Endothelial cell (in vitro differentiated cells): ENCODE results near the gene SEC24D. TPM values are rescaled to one million over a fixed set of nuclear protein-coding genes. Genes with fewer than 3 reads are reported as not detected.
A peak's percentile ranks its signal among the peaks of the same experiment; 100 is the strongest.

Source experiments
- DNase-seq: peaks from one replicate; pipeline ENCODE4 v3.0.0; 2021; ENCODE audit warnings: low spot score
- H3K27ac Mint-ChIP-seq: one replicate; pipeline ENCODE4 v1.8.0; 2021; ENCODE audit warnings: mixed read lengths, inconsistent platforms; ENCODE audit not compliant: unreplicated experiment
- H3K27me3 Mint-ChIP-seq: one replicate; pipeline ENCODE4 v1.8.0; 2021; ENCODE audit warnings: mild to moderate bottlenecking, moderate library complexity, mixed read lengths, inconsistent platforms; ENCODE audit not compliant: unreplicated experiment
- H3K36me3 Mint-ChIP-seq: one replicate; pipeline ENCODE4 v1.8.0; 2021; ENCODE audit warnings: mild to moderate bottlenecking, low read depth, mixed read lengths, inconsistent platforms; ENCODE audit not compliant: unreplicated experiment
- H3K4me1 Mint-ChIP-seq: one replicate; pipeline ENCODE4 v1.8.0; 2021; ENCODE audit warnings: mild to moderate bottlenecking, mixed read lengths, inconsistent platforms; ENCODE audit not compliant: unreplicated experiment
- H3K4me3 Mint-ChIP-seq: one replicate; pipeline ENCODE4 v1.8.0; 2021; ENCODE audit warnings: mild to moderate bottlenecking, mixed read lengths, inconsistent platforms; ENCODE audit not compliant: unreplicated experiment
- H3K9me3 Mint-ChIP-seq: one replicate; pipeline ENCODE4 v1.8.0; 2021; ENCODE audit warnings: mixed read lengths, inconsistent platforms; ENCODE audit not compliant: unreplicated experiment
- total RNA-seq: library from RNA; stranded (reverse); fragmentation: NEBNext Ultra II Directional; extraction: Animal tissue kit (Norgen Biotek cat#: 25700); gene quantifications from one replicate; pipeline ENCODE4 v1.2.1, GENCODE V29; 2021; ENCODE audit not compliant: unreplicated experiment
- TF ChIP-seq, protein P1 (sequence below): fragments of 200-600 bp; sonication (generic); IDR thresholded peaks from one replicate; pipeline ENCODE4 v1.5.0; 2021; ENCODE audit warnings: antibody characterized with exemption; ENCODE audit not compliant: unreplicated experiment

Gene SEC24D
- total RNA-seq, 1 donor from 2014 or later: 70.4 TPM

DNA sequence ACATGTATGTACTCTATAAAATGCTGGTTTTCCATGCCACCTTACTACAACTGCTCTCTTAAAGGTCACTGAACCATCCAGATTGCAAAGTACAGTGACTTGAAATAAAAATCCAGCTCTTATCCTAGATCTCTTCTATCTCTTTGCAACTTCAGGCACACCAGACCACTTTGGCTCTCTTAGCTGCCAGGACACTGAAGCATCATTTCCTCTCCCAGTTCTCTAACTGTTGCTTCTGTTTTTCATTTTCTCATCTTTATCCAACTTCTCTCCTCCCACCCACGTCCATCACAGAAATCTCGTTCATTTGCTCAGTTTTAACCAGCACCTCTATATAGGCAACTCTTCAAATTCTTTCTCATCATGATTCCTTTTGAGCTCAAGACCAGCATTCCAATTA lies 76.4 kb downstream of the SEC24D start:
- TF ChIP-seq, protein P1, sequence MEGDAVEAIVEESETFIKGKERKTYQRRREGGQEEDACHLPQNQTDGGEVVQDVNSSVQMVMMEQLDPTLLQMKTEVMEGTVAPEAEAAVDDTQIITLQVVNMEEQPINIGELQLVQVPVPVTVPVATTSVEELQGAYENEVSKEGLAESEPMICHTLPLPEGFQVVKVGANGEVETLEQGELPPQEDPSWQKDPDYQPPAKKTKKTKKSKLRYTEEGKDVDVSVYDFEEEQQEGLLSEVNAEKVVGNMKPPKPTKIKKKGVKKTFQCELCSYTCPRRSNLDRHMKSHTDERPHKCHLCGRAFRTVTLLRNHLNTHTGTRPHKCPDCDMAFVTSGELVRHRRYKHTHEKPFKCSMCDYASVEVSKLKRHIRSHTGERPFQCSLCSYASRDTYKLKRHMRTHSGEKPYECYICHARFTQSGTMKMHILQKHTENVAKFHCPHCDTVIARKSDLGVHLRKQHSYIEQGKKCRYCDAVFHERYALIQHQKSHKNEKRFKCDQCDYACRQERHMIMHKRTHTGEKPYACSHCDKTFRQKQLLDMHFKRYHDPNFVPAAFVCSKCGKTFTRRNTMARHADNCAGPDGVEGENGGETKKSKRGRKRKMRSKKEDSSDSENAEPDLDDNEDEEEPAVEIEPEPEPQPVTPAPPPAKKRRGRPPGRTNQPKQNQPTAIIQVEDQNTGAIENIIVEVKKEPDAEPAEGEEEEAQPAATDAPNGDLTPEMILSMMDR: no peak
- Mint-ChIP-seq H3K36me3 (peaks cover 27% of the 10 kb centered on the region), H3K9me3 (no peaks in the 10 kb centered on the region), H3K4me1 (no peaks in the 10 kb centered on the region), H3K27ac (peak overlapping the region; percentile 0), H3K27me3 (peaks cover 1% of the 10 kb centered on the region), H3K4me3 (no peak overlapping the region)
- DNase-seq: no peak

DNA sequence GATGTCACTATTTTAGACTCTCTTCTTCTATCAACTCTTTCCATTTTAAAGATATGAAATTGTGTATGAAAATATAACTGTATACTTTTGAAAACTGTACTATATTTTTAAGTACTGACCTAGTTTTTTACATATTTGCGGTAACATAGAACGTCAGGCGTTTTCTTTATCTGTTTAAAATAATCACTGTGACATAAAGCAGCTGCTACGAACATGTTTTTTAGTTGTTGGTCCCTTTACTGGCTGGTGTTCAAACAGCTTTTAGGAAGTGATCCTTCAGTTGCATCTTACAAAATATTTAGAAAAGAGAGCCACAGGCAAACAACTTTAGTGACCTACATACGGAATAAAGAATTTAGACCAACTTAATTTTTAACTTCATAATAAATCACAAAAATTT lies 77.6 kb downstream of the SEC24D start:
- peaks cover 16% of the 10 kb centered on the region for H3K36me3 Mint-ChIP-seq
- no peak for DNase-seq
- H3K9me3 Mint-ChIP-seq: no peaks in the 10 kb centered on the region
- H3K4me3 Mint-ChIP-seq: no peak overlapping the region
- no peak overlapping the region for H3K27ac Mint-ChIP-seq
- no peaks in the 10 kb centered on the region for H3K4me1 Mint-ChIP-seq
- TF ChIP-seq, protein P1: no peak
- peaks cover 1% of the 10 kb centered on the region for H3K27me3 Mint-ChIP-seq

DNA sequence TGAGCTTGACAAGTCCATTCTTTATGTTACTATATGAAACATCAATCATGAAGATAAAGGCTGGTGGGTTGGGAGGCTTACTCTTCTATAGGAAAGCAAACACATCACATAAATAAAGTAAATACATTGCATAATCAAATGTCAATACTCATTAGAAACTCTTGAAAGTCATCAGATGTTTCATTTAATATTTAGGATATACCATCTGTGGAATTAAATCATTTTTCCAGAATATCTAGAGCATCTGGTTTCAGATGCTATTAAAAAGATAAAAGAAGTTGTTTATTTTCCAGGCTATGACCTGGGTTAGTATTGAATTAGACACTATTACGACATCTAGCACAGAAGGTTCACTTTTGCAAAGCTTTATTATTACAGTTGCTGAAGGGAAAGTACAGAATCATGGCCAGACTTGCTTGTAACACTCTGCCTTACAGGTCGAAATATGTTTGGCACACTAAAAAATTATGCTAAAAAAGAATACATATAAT lies 78.1 kb downstream of the SEC24D start:
- Mint-ChIP-seq H3K9me3 (no peaks in the 10 kb centered on the region), H3K27me3 (no peaks in the 10 kb centered on the region), H3K36me3 (peaks cover 18% of the 10 kb centered on the region), H3K4me1 (no peaks in the 10 kb centered on the region), H3K4me3 (no peak overlapping the region), H3K27ac (no peak overlapping the region)
- DNase-seq: no peak
- TF ChIP-seq, protein P1: no peak

DNA sequence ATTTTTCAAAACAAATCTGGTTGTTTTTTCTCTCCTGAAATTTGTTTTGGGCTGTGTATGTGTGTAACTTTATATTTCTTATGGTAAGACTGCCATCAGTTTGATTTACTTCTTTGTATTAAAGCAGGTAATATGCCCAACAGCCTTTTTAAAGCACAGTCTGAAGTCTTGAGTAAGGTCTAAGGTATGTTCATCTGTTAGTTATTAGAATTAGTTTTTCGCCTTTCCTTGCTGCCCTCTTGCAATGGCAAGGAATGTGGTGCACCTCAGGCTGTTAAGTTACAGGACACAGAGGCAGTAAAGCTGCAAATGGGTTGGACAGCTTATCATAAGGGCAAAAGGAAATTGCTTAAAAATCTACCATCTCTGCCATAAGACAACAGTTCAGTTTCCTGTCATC lies 79.0 kb downstream of the SEC24D start:
- no peak for DNase-seq
- H3K36me3 Mint-ChIP-seq: peaks cover 21% of the 10 kb centered on the region
- no peak overlapping the region for H3K4me3 Mint-ChIP-seq
- H3K27ac Mint-ChIP-seq: no peak overlapping the region
- H3K27me3 Mint-ChIP-seq: no peaks in the 10 kb centered on the region
- TF ChIP-seq, protein P1: no peak
- H3K4me1 Mint-ChIP-seq: no peaks in the 10 kb centered on the region
- H3K9me3 Mint-ChIP-seq: no peaks in the 10 kb centered on the region

DNA sequence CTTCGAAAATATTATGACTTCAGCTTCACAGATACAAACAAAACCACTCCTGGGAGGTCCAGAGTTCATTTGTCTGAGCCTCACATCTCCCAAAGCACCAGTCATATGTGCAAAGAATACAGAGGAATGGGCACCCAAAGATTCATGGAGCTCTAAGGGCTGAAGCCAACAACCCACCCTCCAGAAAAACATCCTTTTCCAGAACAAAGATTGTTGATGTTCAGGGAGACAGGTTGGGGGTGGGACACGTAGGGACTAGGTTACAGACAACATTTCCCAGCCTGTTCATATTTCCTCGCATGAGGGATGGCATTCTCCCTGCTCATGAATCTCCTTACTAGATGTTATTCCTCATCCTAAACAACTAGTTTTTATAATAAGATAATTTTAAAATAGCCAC lies 79.5 kb downstream of the SEC24D start:
- TF ChIP-seq, protein P1: no peak
- no peaks in the 10 kb centered on the region for H3K4me1 Mint-ChIP-seq
- no peak for DNase-seq
- no peak overlapping the region for H3K4me3 Mint-ChIP-seq
- H3K9me3 Mint-ChIP-seq: no peaks in the 10 kb centered on the region
- H3K27me3 Mint-ChIP-seq: no peaks in the 10 kb centered on the region
- peaks cover 23% of the 10 kb centered on the region for H3K36me3 Mint-ChIP-seq
- no peak overlapping the region for H3K27ac Mint-ChIP-seq
